ENCODE measurements around the gene TNK2.
"Not testable (repeated sequence)": the region's sequence is repeated elsewhere in the genome, so short reads cannot be mapped to it uniquely, and the experiment has no call there.

Gene TNK2

GRCh38 chr3:195867631-195868335 lies 40.6 kb downstream of the TNK2 start:
- DNase-seq = no peak

GRCh38 chr3:195866686-195867511 lies 41.5 kb downstream of the TNK2 start:
- DNase-seq = no peak

GRCh38 chr3:195865752-195866151 lies 42.6 kb downstream of the TNK2 start:
- DNase-seq = no peak

- DNase-seq = peak; percentile 58
Observed at GRCh38 chr3:195863121-195864061, 45.0 kb downstream of the TNK2 start.

GRCh38 chr3:195862318-195862717 lies 46.0 kb downstream of the TNK2 start:
- not testable (repeated sequence) for DNase-seq

- no peak for DNase-seq
Observed at GRCh38 chr3:195860456-195860855, 47.9 kb downstream of the TNK2 start.

- DNase-seq = no peak
Observed at GRCh38 chr3:195859846-195860411, 48.4 kb downstream of the TNK2 start.

- DNase-seq = peak; percentile 77
Observed at GRCh38 chr3:195859061-195859845, 49.1 kb downstream of the TNK2 start.

GRCh38 chr3:195856410-195857084 lies 51.8 kb downstream of the TNK2 start:
- no peak for DNase-seq

GRCh38 chr3:195855471-195856409 lies 52.6 kb downstream of the TNK2 start:
- no peak for DNase-seq

- DNase-seq = no peak
Observed at GRCh38 chr3:195854628-195855294, 53.6 kb downstream of the TNK2 start.

GRCh38 chr3:195853996-195854395 lies 54.4 kb downstream of the TNK2 start:
- DNase-seq = no peak

- no peak for DNase-seq
Observed at GRCh38 chr3:195853036-195853435, 55.3 kb downstream of the TNK2 start.

- peak; percentile 92 for DNase-seq
Observed at GRCh38 chr3:195850857-195851543, 57.4 kb downstream of the TNK2 start.

- no peak for DNase-seq
Observed at GRCh38 chr3:195849322-195850074, 58.9 kb downstream of the TNK2 start.

- DNase-seq = no peak
Observed at GRCh38 chr3:195847055-195847950, 61.0 kb downstream of the TNK2 start.

GRCh38 chr3:195845483-195845882 lies 62.9 kb downstream of the TNK2 start:
- DNase-seq = no peak

Measured in CD4-positive, alpha-beta T cell treated with Interleukin-12 subunit alpha and Interleukin-12 subunit beta, for 1 hour (primary cell).